WERI-Rb-1 (cell line): Measurements from ENCODE around the gene NEDD8.
"Not testable (repeated sequence)": the region's sequence is repeated elsewhere in the genome, so short reads cannot be mapped to it uniquely, and the experiment has no call there.

Experiments
- DNase-seq: peaks from one replicate; pipeline ENCODE4 v3.0.0-alpha.2; 2020
- H3K27ac ChIP-seq: fragments of 250-450 bp; sonication (Bioruptor Pico); 2 replicates; pipeline ENCODE4 v1.5.1; 2020; ENCODE audit warnings: mild to moderate bottlenecking, moderate library complexity
- H3K27me3 ChIP-seq: fragments of 250-450 bp; sonication (Bioruptor Pico); 2 replicates; pipeline ENCODE4 v1.5.1; 2021; ENCODE audit warnings: mild to moderate bottlenecking, low read depth, moderate library complexity; ENCODE audit not compliant: insufficient read depth, severe bottlenecking
- H3K36me3 ChIP-seq: fragments of 250-450 bp; sonication (Bioruptor Pico); 2 replicates; pipeline ENCODE4 v1.5.1; 2020; ENCODE audit warnings: mild to moderate bottlenecking, moderate library complexity
- H3K4me3 ChIP-seq: 2 replicates; pipeline ENCODE4 v1.5.1; 2011; ENCODE audit warnings: low read depth, mild to moderate bottlenecking, control low read depth, low read length
- H3K9me3 ChIP-seq: fragments of 250-450 bp; sonication (Bioruptor Pico); 2 replicates; pipeline ENCODE4 v1.5.1; 2021; ENCODE audit warnings: mild to moderate bottlenecking, moderate library complexity; ENCODE audit not compliant: severe bottlenecking
- TF ChIP-seq, protein P1 (sequence below): IDR thresholded peaks from 2 replicates; pipeline ENCODE4 v1.5.1; 2011; ENCODE audit warnings: low read depth, mild to moderate bottlenecking, control low read depth, inconsistent platforms, low read length

The NEDD8 gene

DNA sequence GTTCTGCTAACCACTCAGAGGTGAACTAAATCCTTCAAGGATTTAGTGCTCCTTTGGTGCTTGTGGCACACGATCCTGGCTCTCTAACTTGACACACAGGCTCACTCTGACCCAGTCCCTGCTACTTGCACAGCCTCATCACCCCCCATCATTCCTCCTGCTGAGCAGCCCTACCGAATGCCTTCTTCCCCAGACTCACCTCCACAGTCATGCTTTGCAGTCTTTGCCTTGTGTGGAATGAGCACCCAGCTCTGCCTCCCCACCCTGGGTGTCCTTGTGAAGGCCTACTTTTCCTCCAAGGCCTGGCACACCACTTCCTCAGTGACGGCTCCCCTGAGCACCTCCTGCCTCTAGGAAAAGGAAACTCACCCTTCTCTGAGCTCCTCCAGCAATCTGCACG lies 18.2 kb upstream of the NEDD8 start:
- Histone ChIP-seq H3K4me3 (no peak overlapping the region), H3K36me3 (no peaks in the 10 kb centered on the region; the same call in 1 of the 2 replicates), H3K9me3 (no peaks in the 10 kb centered on the region), H3K27ac (no peak overlapping the region), H3K27me3 (no peaks in the 10 kb centered on the region)
- DNase-seq: no peak
- TF ChIP-seq, protein P1, sequence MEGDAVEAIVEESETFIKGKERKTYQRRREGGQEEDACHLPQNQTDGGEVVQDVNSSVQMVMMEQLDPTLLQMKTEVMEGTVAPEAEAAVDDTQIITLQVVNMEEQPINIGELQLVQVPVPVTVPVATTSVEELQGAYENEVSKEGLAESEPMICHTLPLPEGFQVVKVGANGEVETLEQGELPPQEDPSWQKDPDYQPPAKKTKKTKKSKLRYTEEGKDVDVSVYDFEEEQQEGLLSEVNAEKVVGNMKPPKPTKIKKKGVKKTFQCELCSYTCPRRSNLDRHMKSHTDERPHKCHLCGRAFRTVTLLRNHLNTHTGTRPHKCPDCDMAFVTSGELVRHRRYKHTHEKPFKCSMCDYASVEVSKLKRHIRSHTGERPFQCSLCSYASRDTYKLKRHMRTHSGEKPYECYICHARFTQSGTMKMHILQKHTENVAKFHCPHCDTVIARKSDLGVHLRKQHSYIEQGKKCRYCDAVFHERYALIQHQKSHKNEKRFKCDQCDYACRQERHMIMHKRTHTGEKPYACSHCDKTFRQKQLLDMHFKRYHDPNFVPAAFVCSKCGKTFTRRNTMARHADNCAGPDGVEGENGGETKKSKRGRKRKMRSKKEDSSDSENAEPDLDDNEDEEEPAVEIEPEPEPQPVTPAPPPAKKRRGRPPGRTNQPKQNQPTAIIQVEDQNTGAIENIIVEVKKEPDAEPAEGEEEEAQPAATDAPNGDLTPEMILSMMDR: no peak

DNA sequence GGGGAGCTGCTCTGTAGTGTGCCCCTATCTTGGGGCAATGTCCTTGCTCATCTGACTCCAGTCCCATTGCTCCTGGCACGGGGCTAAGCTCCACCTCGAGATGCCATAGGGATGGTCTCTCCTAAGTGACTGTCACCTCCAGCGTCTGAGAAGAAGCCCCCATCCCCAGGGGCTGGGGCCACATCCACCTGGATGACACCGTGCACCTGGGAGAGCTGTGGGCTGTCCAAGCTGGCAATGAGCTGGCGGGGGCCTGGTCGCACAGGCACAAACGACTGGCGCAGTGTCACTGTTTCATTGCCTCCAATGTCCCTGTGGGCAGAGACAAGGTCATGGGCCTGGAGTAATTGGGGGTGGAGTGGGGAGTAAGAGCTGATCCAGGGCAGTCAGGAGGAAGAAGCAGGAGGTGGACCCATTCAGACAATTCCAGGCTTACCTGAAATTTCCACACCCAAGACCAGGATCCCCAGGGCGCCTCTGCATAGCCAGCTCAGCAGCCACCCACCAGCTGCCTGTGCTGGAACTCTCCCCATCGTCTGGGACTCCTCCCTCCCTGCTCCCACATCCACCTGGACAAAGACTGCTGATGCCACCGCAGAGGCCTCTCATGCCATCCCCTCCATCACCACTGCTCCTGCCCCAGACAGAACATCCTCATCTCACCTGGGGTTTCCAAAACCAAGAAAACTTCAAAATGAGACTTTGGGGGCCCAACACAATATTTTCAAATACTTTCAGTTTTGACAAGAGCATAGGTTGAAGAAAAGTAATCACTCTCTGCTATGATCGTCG lies 17.3 kb upstream of the NEDD8 start:
- no peak for DNase-seq
- H3K27ac ChIP-seq: no peak overlapping the region
- no peaks in the 10 kb centered on the region for H3K27me3 ChIP-seq
- H3K36me3 ChIP-seq: no peaks in the 10 kb centered on the region
- H3K9me3 ChIP-seq: no peaks in the 10 kb centered on the region
- TF ChIP-seq, protein P1: no peak
- no peak overlapping the region for H3K4me3 ChIP-seq

DNA sequence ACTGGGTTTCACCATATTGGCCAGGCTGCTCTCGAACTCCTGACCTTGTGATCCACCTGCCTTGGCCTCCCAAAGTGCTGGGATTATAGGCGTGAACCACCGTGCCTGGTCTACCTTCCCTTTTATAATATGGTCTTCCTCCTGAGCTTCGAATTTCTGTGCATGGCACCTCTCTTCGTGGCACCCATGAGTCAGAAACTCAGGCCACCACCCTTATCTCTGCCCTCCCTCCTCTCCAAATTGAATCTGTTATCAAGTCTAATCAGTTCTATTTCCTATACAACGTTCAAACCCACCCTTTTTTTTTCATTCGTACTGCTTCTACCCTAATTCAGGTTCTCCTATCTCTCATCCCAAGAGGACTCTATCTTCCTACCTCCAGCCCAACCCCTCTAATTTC lies 15.3 kb upstream of the NEDD8 start:
- Histone ChIP-seq H3K27ac (no peak overlapping the region), H3K4me3 (no peak overlapping the region), H3K9me3 (no peaks in the 10 kb centered on the region), H3K36me3 (no peaks in the 10 kb centered on the region), H3K27me3 (no peaks in the 10 kb centered on the region)
- no peak for DNase-seq
- TF ChIP-seq, protein P1: no peak

DNA sequence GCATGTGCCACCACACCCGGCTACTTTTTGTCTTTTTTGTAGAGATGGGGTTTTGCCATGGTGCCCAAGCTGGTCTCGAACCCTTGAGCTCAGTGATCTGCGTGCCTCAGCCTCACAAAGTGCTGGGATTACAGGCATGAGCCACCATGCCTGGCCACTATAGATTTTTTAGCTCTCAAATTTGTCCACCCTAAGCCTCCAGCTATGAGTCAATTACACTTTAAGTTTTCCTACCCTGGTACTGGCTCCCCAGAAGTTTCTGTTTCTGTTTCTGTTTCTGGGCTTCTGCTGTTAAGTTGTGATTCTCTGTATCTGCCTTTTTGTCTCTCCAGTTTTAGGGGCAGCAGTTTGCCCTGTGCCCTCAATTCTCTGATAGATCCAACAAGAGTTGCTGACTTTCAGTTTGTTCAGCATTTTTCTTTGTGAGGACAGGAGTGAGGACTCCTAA lies 14.6 kb upstream of the NEDD8 start:
- Histone ChIP-seq H3K27ac (no peak overlapping the region), H3K9me3 (no peaks in the 10 kb centered on the region), H3K27me3 (no peaks in the 10 kb centered on the region), H3K4me3 (no peak overlapping the region), H3K36me3 (no peaks in the 10 kb centered on the region)
- TF ChIP-seq, protein P1: no peak
- DNase-seq: no peak

DNA sequence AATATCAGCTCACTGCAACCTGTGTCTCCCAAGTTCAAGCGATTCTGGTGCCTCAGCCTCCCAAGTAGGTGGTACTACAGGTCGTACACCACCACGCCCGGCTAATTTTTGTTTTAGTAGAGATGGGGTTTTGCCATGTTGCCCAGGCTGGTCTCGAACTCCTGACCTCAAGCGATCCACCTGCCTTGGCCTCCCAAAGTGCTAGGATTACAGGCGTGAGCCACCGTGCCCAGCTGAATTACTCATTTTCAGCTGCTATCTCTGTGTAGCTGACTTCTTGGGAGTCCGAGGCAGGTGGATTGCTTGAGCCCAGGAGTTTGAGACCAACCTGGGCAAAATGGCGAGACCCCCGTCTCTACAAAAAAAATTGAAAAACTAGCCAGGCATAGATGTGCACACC lies 13.2 kb upstream of the NEDD8 start:
- not testable (repeated sequence) for H3K36me3 ChIP-seq, H3K27ac ChIP-seq, H3K4me3 ChIP-seq, H3K9me3 ChIP-seq, DNase-seq, H3K27me3 ChIP-seq

DNA sequence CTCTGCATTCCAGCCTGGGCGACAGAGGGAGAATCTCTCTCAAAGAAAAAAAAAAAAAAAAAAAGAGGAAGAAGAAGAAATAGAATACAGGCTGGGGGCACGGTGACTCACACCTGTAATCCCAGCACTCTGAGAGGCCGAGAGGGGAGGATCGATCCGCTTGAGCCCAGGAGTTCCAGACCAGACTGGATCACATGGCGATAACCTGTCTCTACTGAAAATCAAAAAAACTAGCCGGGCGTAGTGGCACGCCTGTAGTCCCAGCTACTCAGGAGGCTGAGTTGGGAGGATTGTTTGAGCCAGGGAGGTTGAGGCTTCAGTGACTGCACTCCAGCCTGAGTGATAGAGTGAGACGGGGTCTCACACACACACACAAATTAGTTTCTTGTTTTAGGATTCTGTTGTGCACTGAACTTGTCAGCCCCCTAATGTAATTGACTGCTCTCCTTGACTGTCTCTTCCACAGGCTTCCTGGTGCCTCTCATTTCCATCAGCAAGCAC lies 11.2 kb upstream of the NEDD8 start:
- Histone ChIP-seq H3K36me3 (peaks cover 29% of the 10 kb centered on the region), H3K9me3 (no peaks in the 10 kb centered on the region), H3K27ac (peak overlapping the region; percentile 97), H3K27me3 (no peaks in the 10 kb centered on the region), H3K4me3 (peak overlapping the region; percentile 73)
- TF ChIP-seq, protein P1: no peak
- DNase-seq: peak; percentile 53
